ENCODE results near the gene TMEM119. TPM values are rescaled to one million over a fixed set of nuclear protein-coding genes. Genes with fewer than 3 reads are reported as not detected.
"Not testable (repeated sequence)": the region's sequence is repeated elsewhere in the genome, so short reads cannot be mapped to it uniquely, and the experiment has no call there.

The TMEM119 gene
- total RNA-seq, 1 donor from 2014 or later, result 1.3 TPM

GRCh38 chr12:108619369-108620160, 21.7 kb upstream of the TMEM119 start:
- intact Hi-C loops (cut with DNase I), result no loop called here
- DNase-seq (ENCODE audit: missing footprints) (no peak), ATAC-seq (no peak)

- DNase-seq (ENCODE audit: missing footprints); ATAC-seq: not testable (repeated sequence)
- intact Hi-C loops (cut with DNase I), result loop anchor here (1.0 kb wide), 1 partner anchor 56 kb away; no protein-coding TSS in a partner anchor
These were observed 21.0 kb upstream of the TMEM119 start for GRCh38 chr12:108618953-108619274.

GRCh38 chr12:108618079-108618952, 20.4 kb upstream of the TMEM119 start:
- ATAC-seq, result peak; percentile 83
- peak; percentile 91 for DNase-seq (ENCODE audit: missing footprints)
- intact Hi-C loops (cut with DNase I), result loop anchor here (1.0 kb wide), 1 partner anchor 55 kb away; no protein-coding TSS in a partner anchor

GRCh38 chr12:108616941-108617858, 19.3 kb upstream of the TMEM119 start:
- peak; percentile 35 for ATAC-seq
- no peak for DNase-seq (ENCODE audit: missing footprints)
- intact Hi-C loops (cut with DNase I), result no loop called here

GRCh38 chr12:108616359-108616758, 18.5 kb upstream of the TMEM119 start:
- no peak for ATAC-seq
- intact Hi-C loops (cut with DNase I), result no loop called here
- DNase-seq (ENCODE audit: missing footprints), result no peak

GRCh38 chr12:108615918-108616317, 18.0 kb upstream of the TMEM119 start:
- DNase-seq (ENCODE audit: missing footprints) (no peak), ATAC-seq (no peak)
- intact Hi-C loops (cut with DNase I), result no loop called here

- intact Hi-C loops (cut with DNase I), result no loop called here
- ATAC-seq (no peak), DNase-seq (ENCODE audit: missing footprints) (no peak)
These were observed 16.8 kb upstream of the TMEM119 start for GRCh38 chr12:108614639-108615038.

- no peak for DNase-seq (ENCODE audit: missing footprints)
- ATAC-seq, result no peak
- intact Hi-C loops (cut with DNase I), result no loop called here
These were observed 16.2 kb upstream of the TMEM119 start for GRCh38 chr12:108614041-108614440.

GRCh38 chr12:108613548-108613947, 15.7 kb upstream of the TMEM119 start:
- ATAC-seq (no peak), DNase-seq (ENCODE audit: missing footprints) (no peak)
- intact Hi-C loops (cut with DNase I), result no loop called here

- intact Hi-C loops (cut with DNase I), result no loop called here
- no peak for DNase-seq (ENCODE audit: missing footprints)
- no peak for ATAC-seq
These were observed 15.0 kb upstream of the TMEM119 start for GRCh38 chr12:108612788-108613282.

GRCh38 chr12:108611884-108612415, 14.1 kb upstream of the TMEM119 start:
- intact Hi-C loops (cut with DNase I), result no loop called here
- no peak for ATAC-seq

GRCh38 chr12:108610856-108611605, 13.1 kb upstream of the TMEM119 start:
- intact Hi-C loops (cut with DNase I), result no loop called here
- ATAC-seq, result no peak
- no peak for DNase-seq (ENCODE audit: missing footprints)

More at GRCh38 chr12:108611884-108612415, 14.1 kb upstream of the TMEM119 start:
- DNase-seq (ENCODE audit: missing footprints), result no peak

- DNase-seq (ENCODE audit: missing footprints) (no peak), ATAC-seq (no peak)
- intact Hi-C loops (cut with DNase I), result no loop called here
These were observed 12.5 kb upstream of the TMEM119 start for GRCh38 chr12:108610336-108610815.

- intact Hi-C loops (cut with DNase I), result no loop called here
- ATAC-seq, result peak; percentile 87
- DNase-seq (ENCODE audit: missing footprints), result peak; percentile 85
These were observed 11.9 kb upstream of the TMEM119 start for GRCh38 chr12:108609537-108610335.

- DNase-seq (ENCODE audit: missing footprints) (no peak), ATAC-seq (no peak)
- intact Hi-C loops (cut with DNase I), result no loop called here
These were observed 10.7 kb upstream of the TMEM119 start for GRCh38 chr12:108608616-108609015.

- intact Hi-C loops (cut with DNase I), result no loop called here
- ATAC-seq (no peak), DNase-seq (ENCODE audit: missing footprints) (no peak)
These were observed 10.2 kb upstream of the TMEM119 start for GRCh38 chr12:108607981-108608600.
